K562 (cell line): ENCODE data around the gene SLCO2B1. TPM values are rescaled to one million over a fixed set of nuclear protein-coding genes. Genes with fewer than 3 reads are reported as not detected.

ENCODE experiments used
- CREB3L1 ChIP-seq: fragments of 450-650 bp; IDR thresholded peaks from 2 replicates; pipeline ENCODE4 v1.6.1; 2014; ENCODE audit warnings: low read depth, mild to moderate bottlenecking, moderate library complexity, borderline replicate concordance
- DACH1 ChIP-seq: fragments of 450-650 bp; IDR thresholded peaks from 2 replicates; pipeline ENCODE4 v1.6.1; 2018; ENCODE audit not compliant: partially characterized antibody
- EP300 ChIP-seq: IDR thresholded peaks from 2 replicates; pipeline ENCODE4 v1.6.1; 2012; ENCODE audit warnings: low read length, improper control_type of control experiment
- ETV1 ChIP-seq: fragments of 450-650 bp; conservative IDR thresholded peaks from 2 replicates; pipeline ENCODE4 v1.6.1; 2016; ENCODE audit warnings: missing genetic modification characterization, control low read depth, low read depth, missing compliant biosample characterization
- ETV6 ChIP-seq, 3 experiments: fragments of 150-350 bp in 1 of 3; sonication (generic) in 1 of 3; formaldehyde crosslinking in 1 of 3; IDR thresholded peaks; 2 replicates each; pipeline versions ENCODE4 v1.6.1 to v1.8.0; 2014 to 2022; ENCODE audit warnings: borderline replicate concordance in 2 of 3, low read depth in 2 of 3, antibody characterized with exemption in 1 of 3, low read length in 1 of 3, mild to moderate bottlenecking in 1 of 3, missing genetic modification reagents in 1 of 3
- FOSL1 ChIP-seq: fragments of 200-800 bp; sonication (Bioruptor generic); conservative IDR thresholded peaks from 2 replicates; pipeline ENCODE4 v1.6.1; 2016; ENCODE audit warnings: missing genetic modification characterization, missing compliant biosample characterization
- FOXK2 ChIP-seq, 2 experiments: fragments of 450-650 bp; IDR thresholded peaks in 1 of 2; conservative IDR thresholded peaks in 1 of 2; 2 replicates each; pipeline ENCODE4 v1.6.1; 2016; ENCODE audit warnings: low read depth in 2 of 2, mild to moderate bottlenecking in 1 of 2
- HDAC1 ChIP-seq, 2 experiments: fragments of 450-650 bp; IDR thresholded peaks; 2 replicates each; pipeline ENCODE4 v1.6.1; 2016 to 2017; ENCODE audit warnings: inconsistent platforms in 1 of 2, mild to moderate bottlenecking in 1 of 2, moderate library complexity in 1 of 2
- PURB ChIP-seq: sonication (generic); formaldehyde crosslinking; IDR thresholded peaks from 2 replicates; pipeline ENCODE4 v1.9.0; 2021; ENCODE audit warnings: low read depth, mild to moderate bottlenecking, missing genetic modification reagents
- REST ChIP-seq, 2 experiments: fragments of 450-650 bp; formaldehyde crosslinking in 1 of 2; IDR thresholded peaks; 2 replicates each; pipeline versions ENCODE4 v1.4.0 to v1.6.1; 2014 to 2020; ENCODE audit warnings: mild to moderate bottlenecking in 2 of 2, borderline replicate concordance in 1 of 2, low read depth in 1 of 2
- SIN3A ChIP-seq, 2 experiments: fragments of 150-350 bp in 1 of 2; IDR thresholded peaks; 2 replicates each; pipeline ENCODE4 v1.6.1; 2011 to 2016; ENCODE audit warnings: borderline replicate concordance in 2 of 2, low read depth in 2 of 2, low read length in 2 of 2, mild to moderate bottlenecking in 2 of 2, moderate library complexity in 2 of 2; ENCODE audit not compliant: control insufficient read depth in 1 of 2
- SRF ChIP-seq, 2 experiments: fragments of 250-450, 450-650 bp in 1 of 2; sonication (Bioruptor Pico) in 1 of 2; sonication (generic) in 1 of 2; formaldehyde crosslinking; IDR thresholded peaks; 2 replicates each; pipeline versions ENCODE4 v1.5.0 to v1.5.1; 2020 to 2022; ENCODE audit warnings: mild to moderate bottlenecking in 1 of 2, missing genetic modification reagents in 1 of 2
- USF1 ChIP-seq: sonication (generic); formaldehyde crosslinking; IDR thresholded peaks from 2 replicates; pipeline ENCODE4 v1.9.0; 2022; ENCODE audit warnings: mild to moderate bottlenecking, missing genetic modification reagents
- polyA plus RNA-seq, 8 experiments: library from polyadenylated mRNA; depleted of rRNA in 4 of 8; stranded (reverse) in 5 of 8; unstranded in 3 of 8; fragments of >200 nt; fragmentation: Nextera tagmentation in 2 of 8; fragmentation: Illumina TruSeq in 1 of 8; extraction: Ambion mirVana in 2 of 8; extraction: Trizol in 1 of 8; gene quantifications; 2 replicates each; pipeline versions ENCODE4 v1.2.1 to v1.2.3, GENCODE V29; 2011 to 2014; ENCODE audit warnings: inconsistent platforms in 1 of 8, missing spikeins in 1 of 8
- total RNA-seq, 7 experiments: library from RNA; depleted of rRNA in 6 of 7; stranded (reverse); fragments of >200 nt in 6 of 7; fragmentation: Illumina TruSeq in 2 of 7; extraction: Trizol in 2 of 7; gene quantifications; 2 replicates each; pipeline versions ENCODE4 v1.2.1 to v1.2.3, GENCODE V29; 2011 to 2021; ENCODE audit warnings: low replicate concordance in 1 of 7

The SLCO2B1 gene
- total and polyA plus RNA-seq, 9 of the 15 experiments (the other 6 are each of a cell fraction or from before 2014, with no cell fraction given) = 0.70 to 14.7 (median 7.6) TPM

GRCh38 chr11:75142714-75143419, 8.0 kb upstream of the SLCO2B1 start (continued):
- TF ChIP-seq REST (IDR thresholded peaks at IDR 0.05; ENCODE audit: borderline replicate concordance) (peak; percentile 40; the same call in 1 of the 2 replicates), REST (CRISPR knock-in tag; IDR thresholded peaks at IDR 0.05; ENCODE audit: low read depth) (no peak), HDAC1 (IDR thresholded peaks at IDR 0.05) (peak in 1 of 2 experiments; percentile 67; a peak in 2 of 4 replicates), SRF (CRISPR knock-in tag; IDR thresholded peaks at IDR 0.05) (peak in 1 of 2 experiments; percentile 61; a peak in 1 of 4 replicates), FOSL1 (peak; percentile 96), FOXK2 (conservative IDR thresholded peaks at IDR 0.05 in 1 of 2, IDR thresholded peaks at IDR 0.05 in 1 of 2; ENCODE audit: low read depth in 2 of 2) (0 out of 4 replicates have a peak, but pooled peaks of 1 of the 2 experiments have one; percentile 47), EP300 (0 out of 2 replicates have a peak, but pooled peaks have one; percentile 23), PURB (CRISPR knock-in tag) (no peak), CREB3L1 (peak; percentile 74), ETV1 (tag) (peak; percentile 90), DACH1 (peak; percentile 59), ETV6 (IDR thresholded peaks at IDR 0.05; ENCODE audit: borderline replicate concordance in 1 of 2, low read depth in 2 of 2, low read length in 1 of 2) (peak in 1 of 2 experiments; percentile 64; a peak in 2 of 4 replicates), ETV6 (CRISPR knock-in tag; IDR thresholded peaks at IDR 0.05; ENCODE audit: borderline replicate concordance) (no peak), SIN3A (IDR thresholded peaks at IDR 0.05; ENCODE audit: borderline replicate concordance in 2 of 2, control insufficient read depth in 1 of 2, low read depth in 2 of 2, low read length in 2 of 2) (peak in 1 of 2 experiments; percentile 23; a peak in 1 of 4 replicates), USF1 (CRISPR knock-in tag) (peak; percentile 88)
